Smooth muscle cell (in vitro differentiated cells): ENCODE measurements around the gene PCOLCE2. TPM values are rescaled to one million over a fixed set of nuclear protein-coding genes. Genes with fewer than 3 reads are reported as not detected.

Experiments used
- DNase-seq: peaks from one replicate; lab custom pipeline; 2025; ENCODE audit not compliant: unreplicated experiment; lab: John Stamatoyannopoulos, UW
- H2AFZ ChIP-seq: fragments of 200-600 bp; sonication (generic); 2 replicates; pipeline ENCODE4 v1.6.0; 2016; ENCODE audit warnings: antibody characterized with exemption, low read depth, mild to moderate bottlenecking
- H3F3A ChIP-seq: fragments of 200-600 bp; sonication (generic); 2 replicates; pipeline ENCODE4 v1.6.0; 2017; ENCODE audit warnings: antibody characterized with exemption, low read depth
- H3K27ac ChIP-seq: fragments of 200-600 bp; sonication (generic); 2 replicates; pipeline ENCODE4 v1.5.1; 2016; ENCODE audit warnings: low read depth, mild to moderate bottlenecking
- H3K27me3 ChIP-seq: fragments of 200-600 bp; sonication (generic); 2 replicates; pipeline ENCODE4 v1.6.1; 2016; ENCODE audit warnings: low read depth, mild to moderate bottlenecking
- H3K36me3 ChIP-seq: fragments of 200-600 bp; sonication (generic); 2 replicates; pipeline ENCODE4 v1.5.1; 2016; ENCODE audit warnings: low read depth
- H3K4me1 ChIP-seq: fragments of 200-600 bp; sonication (generic); 2 replicates; pipeline ENCODE4 v1.5.1; 2016; ENCODE audit warnings: low read depth
- H3K4me2 ChIP-seq: fragments of 200-600 bp; sonication (generic); 2 replicates; pipeline ENCODE4 v1.6.0; 2016; ENCODE audit warnings: mild to moderate bottlenecking
- H3K4me3 ChIP-seq: fragments of 200-600 bp; sonication (generic); 2 replicates; pipeline ENCODE4 v1.5.1; 2016; ENCODE audit warnings: mild to moderate bottlenecking
- H3K79me2 ChIP-seq: fragments of 200-600 bp; sonication (generic); 2 replicates; pipeline ENCODE4 v1.6.0; 2016; ENCODE audit warnings: low read depth, mild to moderate bottlenecking
- H3K9ac ChIP-seq: fragments of 200-600 bp; sonication (generic); 2 replicates; pipeline ENCODE4 v1.6.0; 2016; ENCODE audit warnings: low read depth
- H3K9me3 ChIP-seq: fragments of 200-600 bp; sonication (generic); replicated peaks from 2 replicates; pipeline ENCODE4 v1.5.1; 2016; ENCODE audit warnings: low read depth
- H4K20me1 ChIP-seq: fragments of 200-600 bp; sonication (generic); 2 replicates; pipeline ENCODE4 v1.6.0; 2016; ENCODE audit warnings: low read depth
- polyA plus RNA-seq: library from polyadenylated mRNA; unstranded; fragments of >200 nt; fragmentation: Nextera tagmentation; extraction: Ambion mirVana; gene quantifications from 2 replicates; pipeline ENCODE4 v1.2.1, GENCODE V29; 2016
- small RNA-seq: library from RNA; depleted of rRNA; stranded (forward); fragments of <200 nt; gene quantifications from one replicate; pipeline ENCODE3, GENCODE V24; 2014
- total RNA-seq: library from RNA; depleted of rRNA; stranded (reverse); fragments of >200 nt; gene quantifications from 2 replicates; pipeline ENCODE4 v1.2.3, GENCODE V29; 2014
- TF ChIP-seq, protein P1 (sequence below): fragments of 200-600 bp; sonication (generic); IDR thresholded peaks from 2 replicates; pipeline ENCODE4 v1.5.1; 2017; ENCODE audit warnings: borderline replicate concordance, mild to moderate bottlenecking, antibody characterized with exemption; ENCODE audit not compliant: insufficient read depth, poor library complexity, severe bottlenecking

PCOLCE2 gene
- total and polyA plus RNA-seq, 2 experiments from 2014 or later: 32.5 to 80.9 TPM

DNA sequence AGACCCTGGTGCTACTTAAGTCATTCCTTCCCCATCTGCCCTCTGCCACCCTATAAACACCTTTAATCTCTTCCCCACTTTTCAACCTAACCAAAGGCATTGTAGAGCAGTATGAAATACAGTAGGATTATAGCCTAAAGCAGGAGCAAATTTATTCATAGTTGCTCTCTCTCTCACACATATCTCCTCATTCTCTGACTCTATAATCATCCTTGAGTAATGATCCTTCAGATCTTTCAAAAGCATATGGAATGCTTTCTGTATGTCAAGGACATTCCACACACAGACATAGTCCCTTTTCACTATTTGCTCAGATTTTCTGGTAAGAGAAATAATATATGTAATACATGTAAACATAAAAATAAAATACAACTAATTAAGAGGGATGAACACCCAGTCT lies 111.0 kb downstream of the PCOLCE2 start:
- Histone ChIP-seq H4K20me1 (no peaks in the 10 kb centered on the region), H3K9me3 (no peaks in the 10 kb centered on the region), H3K4me2 (no peak overlapping the region), H3K4me1 (no peaks in the 10 kb centered on the region), H3K36me3 (no peaks in the 10 kb centered on the region), H2AFZ (no peak overlapping the region), H3K9ac (no peak overlapping the region), H3K27me3 (no peaks in the 10 kb centered on the region), H3K27ac (no peak overlapping the region), H3K4me3 (no peak overlapping the region), H3K79me2 (no peaks in the 10 kb centered on the region), H3F3A (no peaks in the 10 kb centered on the region)
- no peak for DNase-seq
- TF ChIP-seq, protein P1, sequence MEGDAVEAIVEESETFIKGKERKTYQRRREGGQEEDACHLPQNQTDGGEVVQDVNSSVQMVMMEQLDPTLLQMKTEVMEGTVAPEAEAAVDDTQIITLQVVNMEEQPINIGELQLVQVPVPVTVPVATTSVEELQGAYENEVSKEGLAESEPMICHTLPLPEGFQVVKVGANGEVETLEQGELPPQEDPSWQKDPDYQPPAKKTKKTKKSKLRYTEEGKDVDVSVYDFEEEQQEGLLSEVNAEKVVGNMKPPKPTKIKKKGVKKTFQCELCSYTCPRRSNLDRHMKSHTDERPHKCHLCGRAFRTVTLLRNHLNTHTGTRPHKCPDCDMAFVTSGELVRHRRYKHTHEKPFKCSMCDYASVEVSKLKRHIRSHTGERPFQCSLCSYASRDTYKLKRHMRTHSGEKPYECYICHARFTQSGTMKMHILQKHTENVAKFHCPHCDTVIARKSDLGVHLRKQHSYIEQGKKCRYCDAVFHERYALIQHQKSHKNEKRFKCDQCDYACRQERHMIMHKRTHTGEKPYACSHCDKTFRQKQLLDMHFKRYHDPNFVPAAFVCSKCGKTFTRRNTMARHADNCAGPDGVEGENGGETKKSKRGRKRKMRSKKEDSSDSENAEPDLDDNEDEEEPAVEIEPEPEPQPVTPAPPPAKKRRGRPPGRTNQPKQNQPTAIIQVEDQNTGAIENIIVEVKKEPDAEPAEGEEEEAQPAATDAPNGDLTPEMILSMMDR: no peak

DNA sequence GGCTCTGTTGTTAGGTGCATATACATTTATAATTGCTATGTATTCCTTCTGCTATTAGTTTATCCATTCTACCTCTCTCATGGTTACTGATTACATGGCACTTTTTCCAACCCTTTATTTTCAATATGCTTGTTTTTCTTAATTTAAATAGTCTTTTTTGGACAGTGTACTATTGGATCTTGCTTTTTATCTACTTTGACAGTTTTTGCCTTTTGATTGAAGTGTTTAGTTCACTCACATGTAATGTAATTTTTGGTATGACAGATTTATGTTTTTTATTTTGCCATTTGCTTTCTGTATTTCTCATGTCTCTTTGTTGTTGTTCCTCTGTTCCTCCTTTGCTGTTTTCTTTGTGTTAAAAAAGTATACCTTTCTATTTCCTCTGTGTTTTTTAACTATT lies 120.5 kb downstream of the PCOLCE2 start:
- Histone ChIP-seq H3F3A (no peaks in the 10 kb centered on the region), H3K4me3 (no peak overlapping the region), H3K4me2 (no peak overlapping the region), H3K36me3 (peaks cover 23% of the 10 kb centered on the region), H3K27ac (no peak overlapping the region), H3K27me3 (no peaks in the 10 kb centered on the region), H3K4me1 (no peaks in the 10 kb centered on the region), H2AFZ (no peak overlapping the region), H4K20me1 (no peaks in the 10 kb centered on the region), H3K9me3 (no peaks in the 10 kb centered on the region), H3K79me2 (no peaks in the 10 kb centered on the region), H3K9ac (no peak overlapping the region)
- TF ChIP-seq, protein P1: no peak
- DNase-seq: no peak

Small RNA genes within 50 kb of the gene (small RNA-seq; reads per million reads assigned to genes)
- not detected for gene RNU7-47P

Other genes starting within 250 kb of the PCOLCE2 start
- 26.8 and 36.5 TPM in 2 replicates for gene TRPC1, start 165.0 kb downstream of the PCOLCE2 start, total RNA-seq
- gene TRPC1, start 165.0 kb downstream of the PCOLCE2 start, polyA plus RNA-seq: 3.5 and 6.2 TPM in 2 replicates
- 0.09 and 0.13 TPM in 2 replicates for gene PAQR9, start 74.6 kb upstream of the PCOLCE2 start, total RNA-seq
- 1.0 TPM in 1 of 2 replicates, not detected in the other for gene PAQR9, start 74.6 kb upstream of the PCOLCE2 start, polyA plus RNA-seq
- gene U2SURP, start 112.5 kb upstream of the PCOLCE2 start, total RNA-seq: 80.4 and 90.1 TPM in 2 replicates
- 49.0 and 53.8 TPM in 2 replicates for gene U2SURP, start 112.5 kb upstream of the PCOLCE2 start, polyA plus RNA-seq
- gene CHST2, start 230.7 kb upstream of the PCOLCE2 start, total RNA-seq: 14.5 and 16.0 TPM in 2 replicates
- gene CHST2, start 230.7 kb upstream of the PCOLCE2 start, polyA plus RNA-seq: 10.4 and 12.6 TPM in 2 replicates